Stimulated activated naive CD4-positive, alpha-beta T cell treated with Interleukin-2 at 50 U/mL for 16 hours (primary cell): ENCODE results near the gene MRPS23.

ENCODE experiments used
- DNase-seq: peaks from one replicate; lab custom pipeline; 2025; lab: John Stamatoyannopoulos, UW

MRPS23 gene

DNA sequence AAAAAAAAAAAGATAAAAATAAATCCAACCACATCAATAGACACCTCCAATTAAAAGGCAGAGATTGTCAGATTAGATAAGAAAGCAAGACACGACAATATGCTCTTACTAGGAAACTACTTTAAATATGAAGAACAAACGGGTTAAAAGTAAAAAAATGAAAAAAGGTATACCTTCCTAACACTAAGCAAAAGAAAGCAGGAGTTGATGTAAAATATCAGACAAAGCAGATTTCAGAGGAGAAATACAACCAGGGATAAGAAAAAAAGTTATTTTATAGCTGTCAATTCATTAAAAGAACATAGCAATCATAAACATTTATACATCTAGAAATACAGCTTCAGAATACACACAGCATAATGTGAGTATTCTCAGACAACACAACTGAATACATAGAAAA, 55.0 kb downstream of the MRPS23 start:
- DNase-seq = no peak

DNA sequence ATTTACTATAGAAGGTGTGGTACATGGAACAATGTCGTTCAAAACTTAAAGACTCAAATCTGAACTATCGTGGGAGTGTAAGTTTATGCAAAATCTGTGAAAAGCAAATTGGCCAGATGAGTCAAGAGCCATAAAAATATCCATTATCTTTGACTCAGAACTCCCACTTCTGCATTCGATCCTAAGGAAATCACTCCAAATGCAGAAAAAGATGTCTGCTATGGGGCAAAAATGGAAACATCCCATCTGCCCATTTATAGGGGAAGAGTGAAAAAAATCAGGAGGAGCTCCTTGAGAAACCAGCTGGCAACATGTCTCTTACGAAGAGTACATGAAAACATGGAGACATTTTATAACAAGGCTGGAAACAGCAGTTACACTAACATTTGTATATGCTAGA, 61.1 kb downstream of the MRPS23 start:
- DNase-seq = no peak

DNA sequence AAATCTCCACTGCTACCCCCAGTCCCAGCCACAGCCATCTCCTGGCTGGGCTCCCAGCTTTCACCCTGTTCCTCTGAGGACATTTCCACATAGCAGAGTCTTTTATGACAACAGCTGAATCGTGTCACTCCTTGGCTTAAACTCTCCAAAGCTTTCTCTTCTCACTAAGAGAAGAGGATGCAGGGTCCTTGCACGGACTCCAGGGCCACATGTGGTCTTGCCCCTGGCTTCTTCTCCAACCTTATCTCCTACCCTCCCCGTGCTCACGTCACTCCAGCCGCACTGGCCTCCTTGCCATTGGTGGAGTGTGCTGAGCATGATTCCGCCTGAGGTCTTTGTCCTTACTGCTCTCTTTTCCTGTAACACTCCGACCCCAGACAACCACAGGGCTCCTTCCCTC, 64.8 kb downstream of the MRPS23 start:
- no peak for DNase-seq
